Measurements from ENCODE around the gene CHCHD2.
"Not testable (repeated sequence)": the region's sequence is repeated elsewhere in the genome, so short reads cannot be mapped to it uniquely, and the experiment has no call there.

DNA sequence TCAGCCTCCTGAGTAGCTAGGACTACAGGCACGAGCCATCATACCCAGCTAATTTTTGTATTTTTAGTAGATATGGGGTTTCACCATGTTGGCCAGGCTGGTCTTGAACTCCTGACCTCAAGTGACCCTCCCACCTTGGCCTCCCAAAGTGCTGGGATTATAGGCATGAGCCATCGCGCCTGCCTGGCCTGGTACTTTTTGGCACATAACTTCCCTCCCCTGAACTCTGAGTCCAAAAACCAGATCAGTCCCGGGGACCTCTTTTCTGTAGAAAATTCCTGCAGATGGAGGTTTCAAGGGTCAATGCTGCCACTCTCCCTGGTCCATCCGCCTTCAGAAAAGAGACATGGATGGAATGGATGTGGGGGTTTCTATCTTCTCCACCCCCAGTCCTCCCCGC lies 13.9 kb downstream of the CHCHD2 start:
- TF ChIP-seq, protein P1, sequence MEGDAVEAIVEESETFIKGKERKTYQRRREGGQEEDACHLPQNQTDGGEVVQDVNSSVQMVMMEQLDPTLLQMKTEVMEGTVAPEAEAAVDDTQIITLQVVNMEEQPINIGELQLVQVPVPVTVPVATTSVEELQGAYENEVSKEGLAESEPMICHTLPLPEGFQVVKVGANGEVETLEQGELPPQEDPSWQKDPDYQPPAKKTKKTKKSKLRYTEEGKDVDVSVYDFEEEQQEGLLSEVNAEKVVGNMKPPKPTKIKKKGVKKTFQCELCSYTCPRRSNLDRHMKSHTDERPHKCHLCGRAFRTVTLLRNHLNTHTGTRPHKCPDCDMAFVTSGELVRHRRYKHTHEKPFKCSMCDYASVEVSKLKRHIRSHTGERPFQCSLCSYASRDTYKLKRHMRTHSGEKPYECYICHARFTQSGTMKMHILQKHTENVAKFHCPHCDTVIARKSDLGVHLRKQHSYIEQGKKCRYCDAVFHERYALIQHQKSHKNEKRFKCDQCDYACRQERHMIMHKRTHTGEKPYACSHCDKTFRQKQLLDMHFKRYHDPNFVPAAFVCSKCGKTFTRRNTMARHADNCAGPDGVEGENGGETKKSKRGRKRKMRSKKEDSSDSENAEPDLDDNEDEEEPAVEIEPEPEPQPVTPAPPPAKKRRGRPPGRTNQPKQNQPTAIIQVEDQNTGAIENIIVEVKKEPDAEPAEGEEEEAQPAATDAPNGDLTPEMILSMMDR (conservative IDR thresholded peaks at IDR 0.05; ENCODE audit: low read length) = not testable (repeated sequence)
- not testable (repeated sequence) for TF ChIP-seq EZH2phosphoT487 (IDR thresholded peaks at IDR 0.05; ENCODE audit: borderline replicate concordance, low read depth, low read length)
